Retina (tissue), 1 donor: ENCODE measurements around the gene PCK2.
A peak's percentile ranks its signal among the peaks of the same experiment; 100 is the strongest.
"Not testable (repeated sequence)": the region's sequence is repeated elsewhere in the genome, so short reads cannot be mapped to it uniquely, and the experiment has no call there.

Experiments
- DNase-seq: peaks from one replicate; pipeline ENCODE4 v3.0.0-alpha.2; 2016

The PCK2 gene

DNA sequence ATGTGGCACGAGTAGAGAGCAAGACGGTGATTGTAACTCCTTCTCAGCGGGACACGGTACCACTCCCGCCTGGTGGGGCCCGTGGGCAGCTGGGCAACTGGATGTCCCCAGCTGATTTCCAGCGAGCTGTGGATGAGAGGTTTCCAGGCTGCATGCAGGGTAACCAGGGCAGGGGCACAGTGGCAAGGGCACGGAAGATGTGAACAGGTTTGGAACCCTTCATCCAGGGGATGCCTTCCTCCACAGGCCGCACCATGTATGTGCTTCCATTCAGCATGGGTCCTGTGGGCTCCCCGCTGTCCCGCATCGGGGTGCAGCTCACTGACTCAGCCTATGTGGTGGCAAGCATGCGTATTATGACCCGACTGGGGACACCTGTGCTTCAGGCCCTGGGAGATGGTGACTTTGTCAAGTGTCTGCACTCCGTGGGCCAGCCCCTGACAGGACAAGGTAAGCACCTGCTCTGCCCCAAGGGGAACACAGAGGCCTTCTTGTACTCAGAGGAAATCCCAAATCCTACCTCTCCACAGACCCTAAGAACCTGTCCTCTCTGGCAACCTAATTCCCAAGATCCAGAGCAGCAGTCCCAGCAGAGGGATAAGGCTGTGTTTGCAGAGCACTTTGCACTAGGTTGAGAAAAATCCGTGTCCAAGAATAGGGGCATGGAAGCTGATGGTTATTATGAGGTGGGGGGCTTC, 4.3 kb downstream of the PCK2 start:
- no peak for DNase-seq

DNA sequence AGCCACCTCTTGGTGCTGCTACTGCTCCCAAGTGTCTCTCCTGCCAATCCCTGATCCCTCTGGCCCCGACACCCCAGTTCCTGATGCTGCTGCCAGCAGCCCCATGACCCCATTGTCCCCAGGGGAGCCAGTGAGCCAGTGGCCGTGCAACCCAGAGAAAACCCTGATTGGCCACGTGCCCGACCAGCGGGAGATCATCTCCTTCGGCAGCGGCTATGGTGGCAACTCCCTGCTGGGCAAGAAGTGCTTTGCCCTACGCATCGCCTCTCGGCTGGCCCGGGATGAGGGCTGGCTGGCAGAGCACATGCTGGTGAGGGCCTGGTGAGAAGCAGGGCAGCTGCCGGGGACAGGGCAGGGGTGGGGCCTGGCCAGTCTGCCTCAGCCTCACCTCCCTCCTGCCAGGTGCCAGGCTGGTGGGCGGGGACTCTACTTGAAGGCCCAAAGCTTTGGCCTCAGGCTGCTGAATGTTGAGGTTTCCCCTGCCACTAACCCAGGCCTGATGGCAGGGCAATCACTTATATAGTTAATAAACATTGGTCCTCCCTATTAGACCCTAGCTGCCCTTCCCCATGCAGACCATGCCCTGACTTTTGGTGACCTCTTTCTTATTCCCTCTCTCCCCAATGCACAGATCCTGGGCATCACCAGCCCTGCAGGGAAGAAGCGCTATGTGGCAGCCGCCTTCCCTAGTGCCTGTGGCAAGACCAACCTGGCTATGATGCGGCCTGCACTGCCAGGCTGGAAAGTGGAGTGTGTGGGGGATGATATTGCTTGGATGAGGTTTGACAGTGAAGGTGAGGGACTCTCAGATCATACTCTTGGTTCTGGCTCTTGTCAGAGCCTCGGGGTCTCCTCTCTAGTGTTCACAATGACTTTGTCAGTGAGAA, 5.1 kb downstream of the PCK2 start:
- no peak for DNase-seq

DNA sequence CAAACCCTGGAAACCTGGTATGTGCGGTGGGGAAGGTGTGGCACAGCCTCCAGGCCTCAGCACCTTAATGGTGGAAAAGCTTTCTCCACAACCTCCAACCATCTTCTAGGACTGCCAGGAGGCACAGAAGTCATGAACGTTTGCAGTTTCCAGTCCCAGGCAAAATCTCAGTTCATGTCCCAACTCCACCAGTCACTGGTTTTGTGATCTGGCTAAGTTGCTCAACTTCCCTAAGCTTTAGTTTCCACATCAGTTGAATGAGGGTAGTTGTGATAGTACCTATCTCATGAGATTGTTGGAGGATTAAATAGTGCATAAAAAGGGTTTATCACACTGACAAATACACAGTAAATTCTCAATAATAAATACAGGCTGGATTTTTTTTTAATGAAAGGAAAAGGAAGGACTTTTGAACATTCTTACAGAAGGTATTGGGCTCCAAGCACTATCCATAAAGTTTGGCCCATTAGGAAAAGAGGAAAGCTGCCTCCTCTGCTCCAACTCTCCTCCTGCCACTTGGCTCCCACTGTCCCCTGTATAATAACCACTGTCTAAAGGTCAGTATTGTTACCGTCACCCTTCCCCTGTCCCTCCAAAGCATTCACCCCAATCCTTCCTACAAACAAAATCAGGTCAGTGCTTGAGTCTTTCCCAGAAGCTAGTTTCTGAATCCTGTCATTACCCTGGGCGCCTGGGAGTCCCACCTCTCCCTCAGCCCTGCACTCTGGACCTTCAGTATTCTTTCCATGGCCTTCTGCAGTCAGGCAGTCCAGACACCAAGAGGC, 6.3 kb downstream of the PCK2 start:
- no peak for DNase-seq

DNA sequence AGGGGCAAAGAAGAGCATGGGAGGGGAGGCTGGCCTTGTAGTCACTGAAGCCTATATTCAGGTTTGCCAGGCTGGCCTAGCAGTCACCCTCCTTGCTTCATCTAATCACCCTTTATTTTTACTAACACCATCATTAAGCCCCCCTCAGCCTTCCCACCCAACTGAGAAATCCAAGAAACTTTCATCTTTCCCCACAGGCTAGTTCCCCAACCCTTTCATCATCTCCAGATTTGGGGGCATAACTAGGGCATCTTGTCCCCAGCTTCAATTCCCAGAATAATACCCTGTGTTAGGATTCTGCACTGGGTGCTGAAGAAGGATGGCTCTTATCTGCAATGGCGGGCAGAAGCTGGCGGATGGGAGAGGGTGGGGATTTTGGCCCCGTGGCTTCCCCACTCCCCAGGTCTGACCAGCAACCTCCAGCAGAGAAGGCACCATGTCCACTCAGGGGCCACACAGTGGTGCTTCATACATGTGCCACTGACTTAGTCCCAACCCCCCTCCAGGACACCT, 6.9 kb downstream of the PCK2 start:
- DNase-seq, result no peak

DNA sequence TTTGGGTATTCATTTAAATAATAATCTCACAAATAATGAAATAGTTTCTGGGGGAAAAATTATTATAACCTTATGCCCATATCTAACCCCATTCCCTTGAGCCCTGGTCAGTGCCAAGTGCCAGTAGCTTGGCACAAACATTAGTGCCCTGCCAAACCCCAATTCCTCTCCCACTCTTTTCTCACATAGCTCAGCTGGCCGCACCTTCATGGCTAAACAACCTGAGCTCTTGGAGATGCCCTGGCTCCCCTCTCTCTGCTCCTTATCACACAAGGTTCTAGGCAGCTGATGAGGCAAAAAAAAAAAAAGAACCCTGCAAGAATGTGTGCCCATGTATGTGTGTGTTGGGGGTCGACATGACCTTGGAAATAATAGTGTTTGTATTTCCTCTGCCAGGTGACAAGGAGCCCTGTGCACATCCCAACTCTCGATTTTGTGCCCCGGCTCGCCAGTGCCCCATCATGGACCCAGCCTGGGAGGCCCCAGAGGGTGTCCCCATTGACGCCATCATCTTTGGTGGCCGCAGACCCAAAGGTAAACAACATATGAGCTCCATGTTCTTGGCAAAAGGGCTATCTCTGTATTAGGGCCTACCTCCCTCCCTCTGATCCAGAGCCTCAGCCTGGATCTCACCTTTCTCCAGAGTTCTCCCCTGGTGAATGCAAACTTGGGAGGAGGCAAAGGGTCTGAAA, 8.4 kb downstream of the PCK2 start:
- no peak for DNase-seq

DNA sequence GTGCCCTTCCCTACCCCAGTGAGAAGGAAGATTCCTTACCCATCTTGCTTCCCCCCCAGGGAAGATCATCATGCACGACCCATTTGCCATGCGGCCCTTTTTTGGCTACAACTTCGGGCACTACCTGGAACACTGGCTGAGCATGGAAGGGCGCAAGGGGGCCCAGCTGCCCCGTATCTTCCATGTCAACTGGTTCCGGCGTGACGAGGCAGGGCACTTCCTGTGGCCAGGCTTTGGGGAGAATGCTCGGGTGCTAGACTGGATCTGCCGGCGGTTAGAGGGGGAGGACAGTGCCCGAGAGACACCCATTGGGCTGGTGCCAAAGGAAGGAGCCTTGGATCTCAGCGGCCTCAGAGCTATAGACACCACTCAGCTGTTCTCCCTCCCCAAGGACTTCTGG, 9.3 kb downstream of the PCK2 start:
- DNase-seq, result no peak

DNA sequence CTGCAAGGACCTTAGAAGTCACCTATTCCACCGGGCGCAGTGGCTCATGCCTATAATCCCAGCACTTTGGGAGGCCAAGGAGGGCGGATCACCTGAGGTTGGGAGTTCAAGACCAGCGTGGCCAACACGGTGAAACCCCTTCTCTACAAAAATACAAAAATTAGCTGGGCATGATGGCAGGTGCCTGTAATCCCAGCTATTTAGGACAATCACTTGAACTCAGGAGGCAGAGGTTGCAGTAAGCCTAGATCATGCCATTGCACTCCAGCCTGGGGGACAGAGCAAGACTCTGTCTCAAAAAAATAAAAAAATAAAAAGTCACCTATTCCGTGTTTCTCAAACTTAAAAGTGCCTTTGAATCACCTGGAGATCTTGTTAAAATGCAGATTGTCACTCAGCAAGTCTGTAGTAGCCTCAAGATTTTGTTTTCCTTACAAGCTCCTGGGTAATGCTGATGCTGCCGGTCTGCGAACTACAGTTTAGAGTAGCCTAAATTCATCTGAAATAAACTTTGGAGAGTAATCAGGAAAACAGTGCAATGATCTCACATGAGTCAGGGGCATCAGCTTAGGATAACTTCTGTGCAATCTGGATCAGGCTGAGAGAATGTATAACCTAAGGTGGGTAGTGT, 11.6 kb downstream of the PCK2 start:
- DNase-seq, result not testable (repeated sequence)

DNA sequence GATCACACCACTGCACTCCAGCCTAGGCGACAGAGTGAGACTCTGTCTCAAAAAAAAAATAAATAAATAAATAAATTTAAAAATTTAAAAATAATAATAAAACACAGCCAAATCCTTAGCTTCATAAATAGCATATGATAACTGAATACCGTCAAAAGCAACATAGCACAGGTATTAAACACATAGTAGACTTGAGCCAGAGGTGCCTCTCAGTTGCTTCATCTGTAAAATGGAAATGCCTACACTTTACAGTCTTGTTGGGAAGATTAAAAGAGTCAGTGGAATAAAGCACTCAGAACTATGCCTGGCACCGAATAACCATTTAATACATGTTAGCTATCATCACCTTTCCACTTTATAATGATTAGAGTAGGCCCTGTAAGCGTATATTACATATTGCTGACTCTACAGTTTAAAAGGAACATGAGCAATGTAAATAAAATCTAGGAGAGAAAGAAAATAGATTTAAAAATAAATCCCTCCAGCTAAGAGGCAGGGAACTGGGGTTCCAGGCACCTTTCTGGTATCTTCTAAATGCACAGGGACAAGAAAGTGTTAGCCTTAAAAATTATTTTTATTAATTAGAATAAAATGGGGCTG, 12.7 kb downstream of the PCK2 start:
- no peak for DNase-seq

DNA sequence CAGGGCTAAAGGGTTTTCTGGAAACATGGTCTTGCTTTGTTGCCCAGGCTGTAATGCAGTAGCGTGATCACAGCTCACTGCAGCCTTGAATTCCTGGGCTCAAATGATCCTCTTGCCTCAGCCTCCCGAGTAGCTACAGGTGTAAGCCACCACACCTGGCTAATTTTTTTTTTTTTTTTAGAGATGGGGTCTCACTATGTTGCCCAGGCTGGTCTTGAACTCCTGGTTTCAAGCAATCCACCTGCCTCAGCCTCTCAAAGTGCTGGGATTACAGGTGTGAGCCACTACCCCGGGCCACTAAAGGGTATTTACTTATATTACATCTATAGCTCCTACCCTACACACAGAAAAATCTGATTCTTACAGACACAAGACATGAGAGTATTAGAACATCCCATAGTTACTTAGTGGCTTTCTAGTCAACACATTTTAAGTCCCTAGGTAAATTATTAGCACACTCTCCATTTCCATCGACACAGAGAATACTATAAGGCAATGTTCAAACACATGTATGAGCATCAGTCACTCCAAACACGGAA, 14.3 kb downstream of the PCK2 start:
- DNase-seq, result no peak

DNA sequence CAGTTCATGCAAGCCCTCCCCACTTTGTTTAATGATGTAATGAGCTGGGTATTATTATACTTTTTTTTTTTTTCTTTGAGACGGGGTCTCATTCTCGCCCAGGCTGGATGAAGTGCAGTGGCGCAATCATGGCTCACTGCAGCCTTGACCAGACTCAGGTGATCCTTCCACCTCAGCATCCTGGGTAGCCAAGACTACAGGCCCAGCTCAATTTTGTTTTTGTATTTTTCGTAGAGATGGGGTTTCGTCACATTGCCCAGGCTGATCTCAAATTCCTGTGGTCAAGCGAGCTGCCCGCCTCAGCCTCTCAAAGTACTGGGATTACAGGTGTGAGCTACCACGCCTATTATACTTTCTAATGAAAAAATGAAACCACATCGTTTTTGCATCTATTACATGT, 15.9 kb downstream of the PCK2 start:
- no peak for DNase-seq

DNA sequence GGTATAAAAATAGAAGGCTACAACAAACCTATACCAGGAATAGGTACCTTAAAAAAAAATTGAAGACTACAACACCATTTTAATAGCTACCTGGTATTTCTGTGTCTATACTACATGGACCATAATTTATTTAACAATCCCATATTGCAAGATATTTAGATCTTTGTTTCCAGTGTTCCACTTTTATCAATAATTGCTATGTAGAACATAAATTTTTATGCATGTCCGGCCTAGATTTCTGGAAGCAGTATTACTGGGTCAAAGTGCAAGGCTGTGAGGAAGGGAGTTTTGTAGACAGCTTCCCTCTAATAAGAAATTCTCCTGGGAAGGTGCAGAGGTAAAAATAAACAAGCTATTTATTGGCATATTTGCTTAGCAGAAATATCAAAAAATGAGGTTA, 16.4 kb downstream of the PCK2 start:
- DNase-seq, result no peak

DNA sequence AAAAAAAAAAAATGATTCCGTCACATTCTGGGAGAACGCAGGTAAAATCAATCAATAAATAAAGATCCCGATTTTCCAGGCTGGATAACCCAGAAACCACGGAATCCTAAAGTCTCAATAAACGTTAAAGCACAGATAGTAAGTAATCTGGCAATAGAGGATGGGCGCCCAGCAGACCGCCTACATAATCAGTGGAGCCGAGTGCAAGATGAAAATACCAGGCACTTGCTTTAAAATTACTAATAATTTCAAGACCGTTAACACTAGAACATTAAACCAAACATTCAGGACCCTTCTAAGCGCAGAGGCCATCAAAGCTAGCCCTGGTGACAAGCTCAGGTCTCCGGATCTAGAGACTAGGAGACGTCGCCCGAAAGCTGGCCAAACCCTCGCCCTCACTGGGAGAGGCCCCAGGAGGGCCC, 19.3 kb downstream of the PCK2 start:
- no peak for DNase-seq

DNA sequence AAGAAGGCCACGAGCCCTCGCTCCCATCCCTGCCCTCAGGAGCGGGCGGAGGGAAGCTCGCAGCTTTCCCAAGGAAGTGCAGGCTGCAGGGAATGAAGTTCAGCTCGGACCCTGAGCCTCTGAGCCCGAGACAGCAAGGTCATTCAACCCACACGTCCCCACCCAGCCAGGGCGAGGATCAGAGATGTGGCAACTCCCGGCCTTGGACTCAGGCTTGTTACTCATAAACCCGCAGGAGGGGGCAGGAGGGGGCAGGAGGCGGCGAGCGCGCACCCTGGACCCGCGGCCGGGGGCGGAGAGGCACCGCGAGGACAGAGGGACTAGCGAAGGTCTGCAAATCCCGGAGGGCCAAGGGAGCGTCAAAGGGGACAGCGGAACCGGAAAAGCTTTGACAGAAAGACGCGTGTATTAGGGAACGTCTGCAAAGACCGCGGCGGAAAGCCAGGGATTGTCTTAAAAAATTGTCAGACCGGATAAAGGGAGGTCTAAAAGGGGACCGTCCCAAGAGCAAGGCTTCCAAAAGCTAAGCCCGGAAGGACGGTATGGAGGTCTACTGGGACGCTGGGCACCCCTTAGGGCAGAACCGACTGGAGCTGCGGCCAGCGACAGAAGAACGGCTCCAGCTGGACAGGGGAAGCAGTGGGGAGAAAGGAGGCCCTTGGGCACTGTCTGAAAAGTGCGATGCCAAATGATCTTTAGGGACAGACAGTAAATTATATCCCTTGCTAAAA, 19.9 kb downstream of the PCK2 start:
- peak; percentile 95 for DNase-seq

DNA sequence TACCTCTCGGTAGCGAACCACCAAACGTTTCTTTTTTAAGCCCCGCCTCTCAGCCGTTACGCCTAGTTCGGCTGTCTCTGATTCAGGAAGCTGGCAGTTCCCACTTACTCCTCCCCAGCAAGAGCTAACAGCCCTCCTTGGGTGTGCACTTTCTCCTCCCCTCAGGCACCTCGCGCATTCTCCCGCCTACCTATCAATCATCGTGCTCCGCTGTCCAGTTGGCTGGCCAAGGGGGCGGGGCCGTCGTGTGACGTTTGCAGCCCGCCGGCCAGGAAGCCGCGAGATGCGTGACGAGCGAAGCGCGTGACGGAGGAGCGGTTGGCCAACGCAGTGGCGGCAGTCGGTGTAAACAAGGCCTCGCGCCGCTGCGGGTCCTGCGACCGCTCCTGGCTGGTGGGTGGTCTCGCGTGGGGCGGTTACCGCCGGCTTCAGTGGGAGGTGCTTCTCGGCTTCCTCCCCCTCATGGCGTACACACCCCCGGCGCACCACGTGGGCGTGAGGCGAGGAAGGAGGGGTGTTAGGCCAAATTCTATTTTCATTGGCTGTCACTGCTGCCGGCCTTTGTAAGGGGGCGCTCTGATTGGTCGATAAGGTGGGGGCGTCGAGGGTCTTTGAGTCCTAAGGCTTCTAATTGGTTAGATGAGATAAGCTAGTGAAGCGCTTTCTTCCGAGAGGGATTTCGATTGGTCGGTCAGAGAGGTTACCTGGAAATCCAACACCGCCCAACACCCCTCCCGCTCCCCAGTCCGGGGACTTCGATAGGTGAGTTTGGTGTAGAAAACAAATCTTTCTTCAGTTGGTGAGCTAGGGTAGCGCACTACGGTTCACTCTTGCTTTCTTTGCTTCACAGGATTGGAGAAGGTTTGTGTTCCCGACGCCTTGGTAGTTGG, 20.7 kb downstream of the PCK2 start, which contains the start of the genes DCAF11 and NRL:
TSS of gene DCAF11 (plus strand) at position 246 of the 890 bp plus-strand sequence. CDS start 818 bp downstream, outside the sequence.
TSS of gene NRL (minus strand) at position 418 of the 890 bp plus-strand sequence. CDS start 32,101 bp downstream, outside the sequence.
- peak; percentile 100 for DNase-seq

DNA sequence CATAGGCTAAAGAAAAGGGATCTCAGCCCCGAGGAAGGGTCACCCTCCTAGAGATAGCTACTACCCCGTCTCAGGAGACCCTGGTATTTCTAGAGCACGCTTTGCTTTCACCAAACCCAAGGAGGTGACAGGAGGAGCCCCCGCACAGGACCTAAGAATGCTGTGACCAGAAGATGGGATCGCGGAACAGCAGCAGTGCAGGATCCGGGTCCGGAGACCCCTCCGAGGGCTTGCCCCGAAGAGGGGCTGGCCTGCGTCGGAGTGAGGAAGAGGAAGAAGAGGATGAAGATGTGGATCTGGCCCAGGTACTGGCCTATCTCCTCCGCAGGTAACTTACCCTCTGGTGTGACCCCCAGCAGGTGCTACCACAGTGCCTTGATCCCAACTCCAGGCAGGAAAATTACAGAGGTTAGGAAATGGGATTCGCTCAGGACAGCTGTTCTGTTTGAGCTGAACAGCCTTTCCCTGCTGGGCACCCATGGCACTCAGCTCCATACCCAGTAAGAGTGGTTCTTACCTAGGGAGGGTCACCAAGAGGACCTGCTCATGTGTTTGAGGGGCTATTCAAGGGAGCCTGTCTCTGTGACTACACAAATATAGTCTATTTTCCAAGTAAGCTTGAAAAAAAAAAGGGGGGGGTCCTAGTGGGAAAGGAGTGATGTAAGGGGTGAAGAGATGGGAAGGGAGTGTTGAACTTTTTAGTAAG, 21.5 kb downstream of the PCK2 start:
- DNase-seq, result no peak

DNA sequence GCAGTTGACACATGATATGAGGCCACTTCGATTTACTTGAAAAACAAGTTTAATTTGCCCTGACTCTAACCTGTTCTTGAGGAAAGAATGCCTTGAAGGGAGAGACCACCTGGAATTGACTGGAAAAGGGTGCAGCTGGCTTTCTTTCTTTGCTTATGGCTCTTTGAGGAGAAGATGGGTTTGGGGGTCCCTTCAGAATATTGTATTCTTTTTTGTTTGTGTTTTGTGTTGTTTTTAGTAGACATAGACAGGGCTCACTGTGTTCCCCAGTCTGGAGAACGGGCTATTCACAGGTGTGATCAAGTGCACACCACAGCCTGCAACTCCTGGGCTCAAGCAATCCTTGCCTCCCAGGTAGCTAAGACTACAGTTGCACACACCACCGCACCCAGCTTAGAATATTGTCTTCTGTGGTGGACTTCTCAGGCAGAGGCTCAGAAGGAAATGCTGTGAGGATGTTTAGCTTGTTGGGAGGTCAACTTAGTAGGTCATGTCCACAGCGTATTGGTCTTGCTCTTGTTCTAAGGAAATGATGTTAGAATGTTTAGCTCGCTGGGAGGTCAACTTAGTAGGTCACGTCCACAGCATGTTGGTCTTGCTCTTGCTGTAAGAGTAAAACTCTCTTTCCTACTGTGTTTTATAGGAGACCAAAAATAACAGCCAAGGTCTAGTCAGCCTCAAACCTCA, 22.2 kb downstream of the PCK2 start:
- DNase-seq, result no peak

DNA sequence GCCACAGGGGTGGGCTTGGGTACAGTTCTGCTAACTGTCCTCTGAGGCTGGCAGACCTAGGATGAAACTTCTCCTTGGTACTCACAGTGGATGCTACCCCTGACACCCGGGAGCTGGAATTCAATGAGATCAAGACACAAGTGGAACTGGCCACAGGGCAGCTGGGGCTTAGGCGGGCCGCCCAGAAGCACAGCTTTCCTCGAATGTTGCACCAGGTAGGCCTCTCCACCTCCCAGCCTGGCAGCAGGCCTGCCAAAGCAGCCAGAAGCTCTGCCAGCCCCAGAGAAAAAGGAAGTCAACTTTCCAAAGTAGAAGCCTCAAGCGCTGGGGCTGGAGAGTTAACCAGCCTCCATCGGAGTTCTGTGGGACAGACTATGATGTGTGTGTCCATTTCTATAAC, 23.1 kb downstream of the PCK2 start:
- DNase-seq, result no peak

DNA sequence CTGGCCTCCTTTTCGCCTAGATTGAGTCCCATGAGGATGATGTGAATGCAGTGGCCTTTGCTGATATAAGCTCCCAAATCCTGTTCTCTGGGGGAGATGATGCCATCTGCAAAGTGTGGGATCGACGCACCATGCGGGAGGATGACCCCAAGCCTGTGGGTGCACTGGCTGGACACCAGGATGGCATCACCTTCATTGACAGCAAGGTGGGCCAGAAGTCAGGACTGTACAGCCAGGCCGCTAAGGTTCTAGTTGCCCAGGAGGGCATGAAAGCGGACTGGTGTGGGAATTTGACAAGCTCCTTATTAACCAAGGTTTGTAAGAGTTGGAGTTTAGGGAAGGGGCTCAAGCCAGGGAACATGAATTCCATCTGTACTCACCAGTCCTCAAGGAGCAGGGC, 25.6 kb downstream of the PCK2 start:
- no peak for DNase-seq
